ENCODE results near the gene DKK1. TPM values are rescaled to one million over a fixed set of nuclear protein-coding genes. Genes with fewer than 3 reads are reported as not detected.

DKK1 gene
- total RNA-seq: not detected
- polyA plus RNA-seq: not detected
- total RNA-seq: 0 reads per million in 6 experiments

- POLR2A ChIA-PET: no interaction called here
- DNase-seq (peak in 1 of 10 donors; percentile 1), ATAC-seq (no peak)
- Mint-ChIP-seq H3K27ac (no peak within 1 kb of the TSS), H3K4me3 (peak within 1 kb of the TSS in 8 of 10 donors; percentile 19 to 76 (median 42)), H3K9me3 (peaks cover 0 to 14% (median 0%) of the 10 kb centered on the region in 9 donors), H3K4me1 (peaks cover 8 to 19% (median 17%) of the 10 kb centered on the region in 4 donors), H3K36me3 (peaks cover 0 to 4% (median 0%) of the 10 kb centered on the region in 3 donors), H3K27me3 (peaks cover 24 to 82% (median 47%) of the 10 kb centered on the region in 5 donors)
Observed at GRCh38 chr10:52313933-52314821, at the start of gene DKK1. Gene DKK1, plus strand, starts transcription at chr10:52314281. Its CDS starts 154 bp downstream, at chr10:52314435.

GRCh38 chr10:52265131-52265926 lies 48.8 kb upstream of the DKK1 start:
- POLR2A ChIA-PET: no interaction called here

GRCh38 chr10:52266858-52267257 lies 47.2 kb upstream of the DKK1 start:
- DNase-seq (no peak), ATAC-seq (no peak)
- no peaks in the 10 kb centered on the region for H3K9me3 Mint-ChIP-seq
- POLR2A ChIA-PET: no interaction called here
- no peaks in the 10 kb centered on the region for H3K36me3 Mint-ChIP-seq
- no peak overlapping the region for H3K4me3 Mint-ChIP-seq
- H3K27ac Mint-ChIP-seq: no peak overlapping the region
- H3K4me1 Mint-ChIP-seq: no peaks in the 10 kb centered on the region
- H3K27me3 Mint-ChIP-seq: peaks cover 0 to 4% (median 0%) of the 10 kb centered on the region in 5 donors

More at GRCh38 chr10:52265131-52265926, 48.8 kb upstream of the DKK1 start:
- no peak for ATAC-seq
- H3K27ac Mint-ChIP-seq: no peak overlapping the region
- DNase-seq: no peak
- no peak overlapping the region for H3K4me3 Mint-ChIP-seq
- H3K36me3 Mint-ChIP-seq: no peaks in the 10 kb centered on the region
- H3K27me3 Mint-ChIP-seq: peaks cover 0 to 4% (median 0%) of the 10 kb centered on the region in 5 donors
- no peaks in the 10 kb centered on the region for H3K4me1 Mint-ChIP-seq
- H3K9me3 Mint-ChIP-seq: no peaks in the 10 kb centered on the region

- ATAC-seq: no peak
- Mint-ChIP-seq H3K36me3 (no peaks in the 10 kb centered on the region), H3K4me3 (no peak overlapping the region), H3K9me3 (no peaks in the 10 kb centered on the region), H3K4me1 (no peaks in the 10 kb centered on the region), H3K27ac (no peak overlapping the region), H3K27me3 (peaks cover 0 to 4% (median 0%) of the 10 kb centered on the region in 5 donors)
- POLR2A ChIA-PET: no interaction called here
- DNase-seq: no peak
Observed at GRCh38 chr10:52268790-52269189, 45.3 kb upstream of the DKK1 start.

GRCh38 chr10:52269233-52269632 lies 44.8 kb upstream of the DKK1 start:
- Mint-ChIP-seq H3K27me3 (peaks cover 0 to 4% (median 0%) of the 10 kb centered on the region in 5 donors), H3K9me3 (peaks cover 0 to 1% (median 0%) of the 10 kb centered on the region in 9 donors), H3K4me1 (no peaks in the 10 kb centered on the region), H3K4me3 (no peak overlapping the region), H3K36me3 (no peaks in the 10 kb centered on the region), H3K27ac (no peak overlapping the region)
- DNase-seq (no peak), ATAC-seq (no peak)
- POLR2A ChIA-PET: no interaction called here

- Mint-ChIP-seq H3K4me3 (no peak overlapping the region), H3K4me1 (no peaks in the 10 kb centered on the region), H3K9me3 (peaks cover 0 to 20% (median 6%) of the 10 kb centered on the region in 9 donors), H3K27ac (no peak overlapping the region), H3K27me3 (peaks cover 0 to 5% (median 1%) of the 10 kb centered on the region in 5 donors), H3K36me3 (no peaks in the 10 kb centered on the region)
- DNase-seq (no peak), ATAC-seq (no peak)
- POLR2A ChIA-PET: no interaction called here
Observed at GRCh38 chr10:52276163-52276562, 37.9 kb upstream of the DKK1 start.

GRCh38 chr10:52276986-52277385 lies 37.1 kb upstream of the DKK1 start:
- no peak overlapping the region for H3K27ac Mint-ChIP-seq
- H3K27me3 Mint-ChIP-seq: peaks cover 0 to 5% (median 1%) of the 10 kb centered on the region in 5 donors
- no peak for ATAC-seq
- peaks cover 0 to 20% (median 6%) of the 10 kb centered on the region in 9 donors for H3K9me3 Mint-ChIP-seq
- H3K36me3 Mint-ChIP-seq: no peaks in the 10 kb centered on the region
- POLR2A ChIA-PET: no interaction called here
- DNase-seq: no peak
- no peak overlapping the region for H3K4me3 Mint-ChIP-seq
- H3K4me1 Mint-ChIP-seq: no peaks in the 10 kb centered on the region

- H3K36me3 Mint-ChIP-seq: no peaks in the 10 kb centered on the region
- DNase-seq: no peak
- no peak overlapping the region for H3K4me3 Mint-ChIP-seq
- ATAC-seq: no peak
- peaks cover 0 to 2% (median 0%) of the 10 kb centered on the region in 4 donors for H3K4me1 Mint-ChIP-seq
- POLR2A ChIA-PET: no interaction called here
- no peak overlapping the region for H3K27ac Mint-ChIP-seq
- H3K27me3 Mint-ChIP-seq: peaks cover 0 to 5% (median 1%) of the 10 kb centered on the region in 5 donors
- H3K9me3 Mint-ChIP-seq: peaks cover 0 to 16% (median 6%) of the 10 kb centered on the region in 9 donors
Observed at GRCh38 chr10:52279546-52279945, 34.5 kb upstream of the DKK1 start.

- DNase-seq: no peak
- Mint-ChIP-seq H3K27ac (no peak overlapping the region), H3K4me3 (no peak overlapping the region), H3K36me3 (no peaks in the 10 kb centered on the region), H3K9me3 (peaks cover 0 to 11% (median 6%) of the 10 kb centered on the region in 9 donors), H3K27me3 (peaks cover 0 to 5% (median 1%) of the 10 kb centered on the region in 5 donors), H3K4me1 (peaks cover 0 to 7% (median 0%) of the 10 kb centered on the region in 4 donors)
- ATAC-seq: no peak
- POLR2A ChIA-PET: no interaction called here
Observed at GRCh38 chr10:52280051-52280450, 34.0 kb upstream of the DKK1 start.

GRCh38 chr10:52283174-52283573 lies 30.9 kb upstream of the DKK1 start:
- Mint-ChIP-seq H3K4me1 (peaks cover 0 to 7% (median 0%) of the 10 kb centered on the region in 4 donors), H3K9me3 (peaks cover 0 to 2% (median 0%) of the 10 kb centered on the region in 9 donors), H3K4me3 (no peak overlapping the region), H3K27me3 (no peaks in the 10 kb centered on the region), H3K27ac (no peak overlapping the region), H3K36me3 (no peaks in the 10 kb centered on the region)
- no peak for ATAC-seq
- POLR2A ChIA-PET: no interaction called here
- no peak for DNase-seq

GRCh38 chr10:52284416-52285013 lies 29.6 kb upstream of the DKK1 start:
- H3K4me1 Mint-ChIP-seq: peaks cover 0 to 7% (median 0%) of the 10 kb centered on the region in 4 donors
- H3K9me3 Mint-ChIP-seq: no peaks in the 10 kb centered on the region
- DNase-seq (no peak), ATAC-seq (no peak)
- no peak overlapping the region for H3K4me3 Mint-ChIP-seq
- H3K36me3 Mint-ChIP-seq: no peaks in the 10 kb centered on the region
- H3K27me3 Mint-ChIP-seq: no peaks in the 10 kb centered on the region
- POLR2A ChIA-PET: no interaction called here
- H3K27ac Mint-ChIP-seq: no peak overlapping the region

- POLR2A ChIA-PET: no interaction called here
- no peak for DNase-seq
- Mint-ChIP-seq H3K36me3 (no peaks in the 10 kb centered on the region), H3K27ac (no peak overlapping the region), H3K27me3 (no peaks in the 10 kb centered on the region), H3K4me3 (no peak overlapping the region), H3K4me1 (peaks cover 0 to 7% (median 0%) of the 10 kb centered on the region in 4 donors), H3K9me3 (no peaks in the 10 kb centered on the region)
- no peak for ATAC-seq
Observed at GRCh38 chr10:52287866-52288265, 26.2 kb upstream of the DKK1 start.
